IPS-15b (cell line): ENCODE measurements around the gene TFEB.

Experiments used
- H3K27me3 ChIP-seq: one replicate; pipeline ENCODE4 v1.6.1; 2013; ENCODE audit warnings: low read length; ENCODE audit not compliant: control insufficient read depth, insufficient read depth
- H3K36me3 ChIP-seq: one replicate; pipeline ENCODE4 v1.6.1; 2013; ENCODE audit warnings: low read length; ENCODE audit not compliant: control insufficient read depth, insufficient read depth
- H3K4me1 ChIP-seq: one replicate; pipeline ENCODE4 v1.6.1; 2013; ENCODE audit warnings: mild to moderate bottlenecking, low read length; ENCODE audit not compliant: control insufficient read depth, insufficient read depth
- H3K4me3 ChIP-seq: one replicate; pipeline ENCODE4 v1.5.1; 2013; ENCODE audit warnings: low read depth, low read length
- H3K9ac ChIP-seq: one replicate; pipeline ENCODE4 v1.6.1; 2013; ENCODE audit warnings: low read depth, mild to moderate bottlenecking, low read length
- H3K9me3 ChIP-seq: one replicate; pipeline ENCODE4 v1.6.1; 2013; ENCODE audit warnings: mild to moderate bottlenecking, low read length; ENCODE audit not compliant: control insufficient read depth, insufficient read depth

Gene TFEB

GRCh38 chr6:41655646-41656001, 79.8 kb downstream of the TFEB start:
- Histone ChIP-seq H3K9ac (no peak overlapping the region), H3K4me1 (peaks cover 2% of the 10 kb centered on the region), H3K4me3 (no peak overlapping the region)

DNA sequence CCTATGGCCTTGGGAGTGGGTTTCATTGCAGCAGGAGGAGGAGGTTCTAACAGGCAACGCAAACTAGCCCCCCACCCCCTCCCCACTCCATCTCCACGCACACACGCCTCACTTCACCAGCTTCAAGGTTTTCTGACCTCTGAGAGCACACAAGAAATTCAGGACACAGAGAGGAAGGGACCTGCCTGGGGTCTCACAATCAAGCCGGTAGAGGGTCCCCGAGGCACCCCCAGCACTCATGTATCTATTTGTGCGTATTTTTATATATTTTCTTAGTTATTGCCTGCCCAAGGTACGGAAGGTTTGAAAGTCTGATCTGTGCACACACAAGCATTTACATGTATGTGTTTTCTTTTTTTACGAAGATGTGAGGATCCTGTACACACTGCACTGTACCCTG, 80.2 kb downstream of the TFEB start:
- Histone ChIP-seq H3K9me3 (no peaks in the 10 kb centered on the region), H3K36me3 (peaks cover 3% of the 10 kb centered on the region), H3K4me1 (peaks cover 2% of the 10 kb centered on the region), H3K27me3 (peaks cover 2% of the 10 kb centered on the region), H3K9ac (no peak overlapping the region), H3K4me3 (no peak overlapping the region)

More at GRCh38 chr6:41655646-41656001, 79.8 kb downstream of the TFEB start:
- peaks cover 3% of the 10 kb centered on the region for H3K36me3 ChIP-seq
- peaks cover 2% of the 10 kb centered on the region for H3K27me3 ChIP-seq
- H3K9me3 ChIP-seq = no peaks in the 10 kb centered on the region

- Histone ChIP-seq H3K4me1 (peaks cover 2% of the 10 kb centered on the region), H3K4me3 (no peak overlapping the region), H3K27me3 (peaks cover 2% of the 10 kb centered on the region), H3K36me3 (peaks cover 4% of the 10 kb centered on the region), H3K9ac (no peak overlapping the region), H3K9me3 (no peaks in the 10 kb centered on the region)
These were observed 80.7 kb downstream of the TFEB start for GRCh38 chr6:41654698-41655151.

- H3K9ac ChIP-seq = no peak overlapping the region
- peaks cover 7% of the 10 kb centered on the region for H3K36me3 ChIP-seq
These were observed 81.2 kb downstream of the TFEB start for GRCh38 chr6:41654151-41654697.

GRCh38 chr6:41653691-41654090, 81.7 kb downstream of the TFEB start:
- H3K9me3 ChIP-seq = no peaks in the 10 kb centered on the region
- peaks cover 2% of the 10 kb centered on the region for H3K4me1 ChIP-seq
- H3K9ac ChIP-seq = no peak overlapping the region
- H3K4me3 ChIP-seq = no peak overlapping the region
- H3K36me3 ChIP-seq = peaks cover 7% of the 10 kb centered on the region
- peaks cover 2% of the 10 kb centered on the region for H3K27me3 ChIP-seq

More at GRCh38 chr6:41654151-41654697, 81.2 kb downstream of the TFEB start:
- peaks cover 2% of the 10 kb centered on the region for H3K27me3 ChIP-seq
- no peaks in the 10 kb centered on the region for H3K9me3 ChIP-seq
- peaks cover 2% of the 10 kb centered on the region for H3K4me1 ChIP-seq
- H3K4me3 ChIP-seq = no peak overlapping the region

- peaks cover 2% of the 10 kb centered on the region for H3K4me1 ChIP-seq
- no peaks in the 10 kb centered on the region for H3K9me3 ChIP-seq
- peaks cover 10% of the 10 kb centered on the region for H3K36me3 ChIP-seq
- no peak overlapping the region for H3K9ac ChIP-seq
- H3K4me3 ChIP-seq = no peak overlapping the region
- H3K27me3 ChIP-seq = peaks cover 2% of the 10 kb centered on the region
These were observed 82.3 kb downstream of the TFEB start for GRCh38 chr6:41652866-41653652.

DNA sequence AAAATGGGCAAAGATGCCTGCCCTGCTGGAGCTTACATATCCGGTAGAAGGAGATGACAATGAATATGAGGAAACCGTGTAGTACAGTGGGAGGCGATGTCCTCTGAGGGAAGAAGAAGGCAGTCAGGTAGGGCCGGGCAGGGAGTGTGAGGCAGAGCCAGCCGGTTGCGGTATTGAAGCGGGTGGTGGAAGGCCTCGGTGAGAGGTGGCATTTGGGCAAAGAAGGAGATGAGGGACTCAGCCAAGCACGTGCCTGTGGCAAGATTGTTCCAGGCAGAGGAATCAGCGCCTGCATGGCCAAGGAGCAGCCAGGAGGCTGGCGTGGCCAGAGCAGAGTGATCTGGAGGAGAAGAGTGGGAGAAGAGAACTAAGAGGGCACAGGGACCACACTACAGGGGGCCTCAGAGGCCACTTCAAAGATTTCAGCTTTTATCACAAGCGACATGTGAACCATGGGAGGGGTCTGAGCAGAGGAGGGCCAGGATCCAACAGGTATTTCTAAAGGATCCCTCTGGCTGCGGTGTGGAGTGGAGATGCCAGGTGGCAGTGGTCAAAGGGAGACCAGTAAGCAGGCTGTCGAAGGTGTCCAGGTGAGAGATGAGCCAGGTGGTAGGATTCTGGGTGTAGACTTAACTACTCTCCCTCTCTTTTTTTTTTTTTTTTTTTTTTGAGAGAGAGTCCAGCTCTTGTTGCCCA, 83.3 kb downstream of the TFEB start:
- no peak overlapping the region for H3K9ac ChIP-seq

DNA sequence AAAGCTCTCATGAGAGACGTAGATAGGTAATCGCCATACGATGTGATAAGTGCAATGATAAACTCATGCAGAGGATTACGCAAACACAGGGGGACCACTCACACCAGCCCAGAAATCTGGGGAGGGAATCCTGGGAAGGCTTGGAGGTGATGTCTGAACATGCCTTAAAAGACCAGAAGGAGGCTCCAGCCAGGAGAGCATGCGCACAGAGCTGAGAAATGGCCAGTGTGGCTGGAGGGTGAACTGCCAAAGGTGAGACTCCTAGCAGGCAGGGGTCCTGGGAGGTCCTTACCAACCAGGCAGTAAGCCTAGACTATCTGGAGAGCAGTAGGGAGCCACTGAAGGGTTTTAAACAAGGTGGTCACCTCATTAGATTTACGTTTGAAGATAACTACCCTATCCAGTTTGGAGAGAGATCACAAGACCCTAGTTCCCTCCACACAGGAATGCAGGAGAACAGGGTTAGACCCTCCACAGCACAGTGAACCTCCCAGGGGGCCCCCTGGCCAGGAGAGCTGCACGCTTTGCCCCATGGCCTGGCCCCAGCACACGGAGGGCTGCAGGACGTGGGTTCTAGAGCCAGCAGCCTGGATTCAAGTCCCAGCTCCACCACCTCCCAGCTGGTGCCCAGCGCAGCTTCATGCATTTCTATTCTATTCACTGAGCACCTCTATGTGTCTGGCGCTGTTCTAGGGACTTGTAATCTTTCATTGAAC, 84.0 kb downstream of the TFEB start:
- H3K4me3 ChIP-seq = no peak overlapping the region
- H3K36me3 ChIP-seq = peaks cover 16% of the 10 kb centered on the region
- no peaks in the 10 kb centered on the region for H3K9me3 ChIP-seq
- no peak overlapping the region for H3K9ac ChIP-seq
- H3K27me3 ChIP-seq = no peaks in the 10 kb centered on the region
- H3K4me1 ChIP-seq = peaks cover 2% of the 10 kb centered on the region

More for the DNA sequence above, 83.3 kb downstream of the TFEB start:
- peaks cover 2% of the 10 kb centered on the region for H3K4me1 ChIP-seq
- no peaks in the 10 kb centered on the region for H3K9me3 ChIP-seq
- H3K27me3 ChIP-seq = no peaks in the 10 kb centered on the region
- no peak overlapping the region for H3K4me3 ChIP-seq
- H3K36me3 ChIP-seq = peaks cover 14% of the 10 kb centered on the region

- Histone ChIP-seq H3K9ac (no peak overlapping the region), H3K4me1 (peaks cover 3% of the 10 kb centered on the region), H3K27me3 (no peaks in the 10 kb centered on the region), H3K9me3 (no peaks in the 10 kb centered on the region), H3K36me3 (peaks cover 16% of the 10 kb centered on the region), H3K4me3 (no peak overlapping the region)
These were observed 85.3 kb downstream of the TFEB start for GRCh38 chr6:41650120-41650519.

DNA sequence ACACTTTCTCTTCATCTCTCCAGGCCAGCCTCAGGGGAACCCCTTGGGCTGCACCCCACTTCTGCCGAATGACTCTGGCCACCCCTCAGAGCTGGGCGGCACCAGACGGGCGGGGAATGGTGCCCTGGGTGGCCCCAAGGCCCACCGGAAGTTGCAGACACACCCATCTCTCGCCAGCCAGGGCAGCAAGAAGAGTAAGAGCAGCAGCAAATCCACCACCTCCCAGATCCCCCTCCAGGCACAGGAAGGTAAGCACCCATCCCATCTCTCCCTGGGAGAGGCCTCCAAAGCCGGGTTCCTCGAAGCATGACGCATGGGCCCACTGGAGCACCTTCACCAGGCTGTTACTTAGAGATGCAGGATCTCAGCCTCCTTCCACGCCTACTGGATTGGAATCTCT, 85.8 kb downstream of the TFEB start:
- no peak overlapping the region for H3K9ac ChIP-seq
- peaks cover 7% of the 10 kb centered on the region for H3K4me1 ChIP-seq
- no peaks in the 10 kb centered on the region for H3K27me3 ChIP-seq
- peaks cover 16% of the 10 kb centered on the region for H3K36me3 ChIP-seq
- no peaks in the 10 kb centered on the region for H3K9me3 ChIP-seq
- no peak overlapping the region for H3K4me3 ChIP-seq

- peaks cover under 1% of the 10 kb centered on the region for H3K27me3 ChIP-seq
- no peak overlapping the region for H3K9ac ChIP-seq
- H3K4me1 ChIP-seq = peaks cover 12% of the 10 kb centered on the region
- H3K9me3 ChIP-seq = no peaks in the 10 kb centered on the region
- H3K4me3 ChIP-seq = no peak overlapping the region
- H3K36me3 ChIP-seq = peaks cover 16% of the 10 kb centered on the region
These were observed 86.5 kb downstream of the TFEB start for GRCh38 chr6:41648921-41649320.
